SK-N-SH (cell line): ENCODE results near the gene MARCHF3. TPM values are rescaled to one million over a fixed set of nuclear protein-coding genes. Genes with fewer than 3 reads are reported as not detected.

ENCODE experiments used
- CTCF ChIA-PET: fragments of 300-600, 350-600 bp; formaldehyde crosslinking; extraction: SDS; loops from one replicate; lab custom pipeline; 2021; lab: Yijun Ruan, JAX
- POLR2A ChIA-PET: fragments of 350-600 bp; sonication (Branson Sonifier 250); formaldehyde crosslinking; extraction: SDS; loops from one replicate; lab custom pipeline; 2020; ENCODE audit warnings: antibody characterized with exemption, inconsistent platforms; lab: Yijun Ruan, JAX
- DNase-seq: peaks from one replicate; pipeline ENCODE4 v3.0.0; 2012
- H2AFZ ChIP-seq: fragments of 200-600 bp; sonication (generic); 2 replicates; pipeline ENCODE4 v1.8.1; 2016; ENCODE audit warnings: antibody characterized with exemption, mild to moderate bottlenecking, low read depth
- H3F3A ChIP-seq: fragments of 200-600 bp; sonication (generic); replicated peaks from 2 replicates; pipeline ENCODE3; 2016; ENCODE audit warnings: antibody characterized with exemption, mild to moderate bottlenecking; ENCODE audit not compliant: insufficient read depth
- H3K27ac ChIP-seq, 2 experiments: fragments of 200-500 bp in 1 of 2; fragments of 200-600 bp in 1 of 2; sonication (Bioruptor generic) in 1 of 2; sonication (generic), shearing (Covaris generic) in 1 of 2; 2 replicates each; pipeline versions ENCODE4 v1.5.1 to v1.6.1; 2014 to 2016; ENCODE audit warnings: low read depth in 2 of 2, inconsistent platforms in 1 of 2, low read length in 1 of 2, mild to moderate bottlenecking in 1 of 2, mixed read lengths in 1 of 2
- H3K27me3 ChIP-seq: fragments of 200-600 bp; sonication (generic), shearing (Covaris generic); 2 replicates; pipeline ENCODE4 v1.6.1; 2016; ENCODE audit warnings: mixed run types; ENCODE audit not compliant: insufficient read depth
- H3K36me3 ChIP-seq, 2 experiments: fragments of 200-500 bp in 1 of 2; fragments of 200-600 bp in 1 of 2; sonication (Bioruptor generic) in 1 of 2; sonication (generic) in 1 of 2; replicated peaks in 1 of 2; 2 replicates each; pipeline versions ENCODE3 to v1.5.1; 2014 to 2016; ENCODE audit warnings: low read length in 1 of 2, mild to moderate bottlenecking in 1 of 2; ENCODE audit not compliant: insufficient read depth in 2 of 2, control insufficient read depth in 1 of 2
- H3K4me1 ChIP-seq, 2 experiments: fragments of 200-500 bp in 1 of 2; fragments of 200-600 bp in 1 of 2; sonication (Bioruptor generic) in 1 of 2; sonication (generic), shearing (Covaris generic) in 1 of 2; 2 replicates each; pipeline versions ENCODE4 v1.5.1 to v1.6.1; 2014 to 2016; ENCODE audit warnings: low read depth in 1 of 2, low read length in 1 of 2, mixed run types in 1 of 2; ENCODE audit not compliant: insufficient read depth in 2 of 2, control insufficient read depth in 1 of 2
- H3K4me2 ChIP-seq: fragments of 200-600 bp; sonication (generic), shearing (Covaris generic); 2 replicates; pipeline ENCODE4 v1.6.1; 2017; ENCODE audit warnings: mixed run types
- H3K4me3 ChIP-seq, 2 experiments: fragments of 200-500 bp in 1 of 2; fragments of 200-600 bp in 1 of 2; sonication (Bioruptor generic) in 1 of 2; sonication (generic), shearing (Covaris generic) in 1 of 2; 2 replicates each; pipeline versions ENCODE4 v1.5.1 to v1.8.1; 2014 to 2016; ENCODE audit warnings: low read depth in 2 of 2, inconsistent platforms in 1 of 2, low read length in 1 of 2, mild to moderate bottlenecking in 1 of 2, mixed read lengths in 1 of 2, moderate library complexity in 1 of 2
- H3K79me2 ChIP-seq: fragments of 200-600 bp; sonication (generic); 2 replicates; pipeline ENCODE4 v1.8.1; 2017; ENCODE audit warnings: mild to moderate bottlenecking; ENCODE audit not compliant: insufficient read depth
- H3K9ac ChIP-seq: fragments of 200-600 bp; sonication (generic); 2 replicates; pipeline ENCODE4 v1.6.1; 2017; ENCODE audit warnings: mixed run types
- H3K9me2 ChIP-seq: fragments of 200-600 bp; sonication (generic); 2 replicates; pipeline ENCODE4 v1.6.1; 2017; ENCODE audit warnings: mixed run types
- H3K9me3 ChIP-seq: fragments of 200-600 bp; sonication (generic); 2 replicates; pipeline ENCODE4 v1.6.1; 2017; ENCODE audit warnings: mixed run types, mild to moderate bottlenecking, moderate library complexity
- H4K20me1 ChIP-seq: fragments of 200-600 bp; sonication (generic); 2 replicates; pipeline ENCODE4 v1.6.1; 2017; ENCODE audit warnings: mild to moderate bottlenecking, mixed run types; ENCODE audit not compliant: insufficient read depth
- ELF1 ChIP-seq: IDR thresholded peaks from 2 replicates; pipeline ENCODE4 v1.4.0; 2012
- FOSL2 ChIP-seq: IDR thresholded peaks from 2 replicates; pipeline ENCODE4 v1.4.0; 2012; ENCODE audit warnings: low read depth, mild to moderate bottlenecking, moderate library complexity, borderline replicate concordance
- GABPA ChIP-seq: IDR thresholded peaks from 2 replicates; pipeline ENCODE4 v1.4.0; 2012; ENCODE audit warnings: low read depth, mild to moderate bottlenecking
- JUND ChIP-seq: IDR thresholded peaks from 2 replicates; pipeline ENCODE4 v1.4.0; 2012
- POLR2AphosphoS5 ChIP-seq: IDR thresholded peaks from 2 replicates; pipeline ENCODE4 v1.6.1; 2012; ENCODE audit warnings: low read depth, low read length
- SMC3 ChIP-seq: IDR thresholded peaks from 2 replicates; pipeline ENCODE4 v1.6.1; 2012; ENCODE audit warnings: low read depth, low read length, improper control_type of control experiment
- YY1 ChIP-seq: IDR thresholded peaks from 2 replicates; pipeline ENCODE4 v1.4.0; 2012; ENCODE audit warnings: low read depth, mild to moderate bottlenecking
- WGBS: methylation state at CpG from one replicate; pipeline ENCODE4 v1.1.6; 2017; ENCODE audit warnings: low lambda C conversion rate; 5-methylcytosine and 5-hydroxymethylcytosine counted together
- polyA plus RNA-seq, 3 experiments: library from polyadenylated mRNA; depleted of rRNA; stranded (reverse); fragments of >200 nt; gene quantifications; 2 replicates each; pipeline ENCODE4 v1.2.3, GENCODE V29; 2012
- TF ChIP-seq, protein P1 (sequence below): IDR thresholded peaks from 2 replicates; pipeline ENCODE4 v1.4.0; 2012; ENCODE audit warnings: low read depth
- TF ChIP-seq, protein P2 (sequence below): fragments of 200-600 bp; sonication (generic); IDR thresholded peaks from 2 replicates; pipeline ENCODE4 v1.6.1; 2017; ENCODE audit warnings: antibody characterized with exemption, mild to moderate bottlenecking, moderate library complexity
- TF ChIP-seq, protein P3 (sequence below): fragments of 150-350 bp; IDR thresholded peaks from 2 replicates; pipeline ENCODE4 v1.6.1; 2016; ENCODE audit warnings: mild to moderate bottlenecking, low read depth, low read length

MARCHF3 gene
- polyA plus RNA-seq, 1 of the 3 experiments (the other 2 are of a cell fraction) = 21.5 TPM

GRCh38 chr5:126865299-126865698 lies 165.1 kb downstream of the MARCHF3 start:
- no peak overlapping the region for H3K4me2 ChIP-seq
- CTCF ChIA-PET = interaction anchor here (1.1 to 1.7 kb wide), 2 partner anchors 11 to 17 kb away, joined by 3 to 5 read pairs; no protein-coding TSS in a partner anchor
- 58% methylated on average over 3 of the region's 3 CpGs for WGBS
- H3K27me3 ChIP-seq = no peaks in the 10 kb centered on the region
- H4K20me1 ChIP-seq = no peaks in the 10 kb centered on the region
- H3K9me3 ChIP-seq = no peaks in the 10 kb centered on the region
- H3K9ac ChIP-seq = no peak overlapping the region
- H3F3A ChIP-seq = peaks cover 10% of the 10 kb centered on the region
- TF ChIP-seq GABPA (no peak), JUND (peak; percentile 28; the same call in 1 of the 2 replicates), FOSL2 (peak; percentile 31; the same call in 1 of the 2 replicates), POLR2AphosphoS5 (no peak)
- TF ChIP-seq, protein P1, sequence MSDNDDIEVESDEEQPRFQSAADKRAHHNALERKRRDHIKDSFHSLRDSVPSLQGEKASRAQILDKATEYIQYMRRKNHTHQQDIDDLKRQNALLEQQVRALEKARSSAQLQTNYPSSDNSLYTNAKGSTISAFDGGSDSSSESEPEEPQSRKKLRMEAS = no peak
- H3K9me2 ChIP-seq = no peaks in the 10 kb centered on the region
- H2AFZ ChIP-seq = no peak overlapping the region
- no peaks in the 10 kb centered on the region for H3K79me2 ChIP-seq
- no peak for DNase-seq
- peaks cover 4 to 7% of the 10 kb centered on the region in 2 experiments; a peak in 1 of 4 replicates for H3K4me1 ChIP-seq
- H3K27ac ChIP-seq = peak overlapping the region in 1 of 2 experiments; percentile 14; a peak in 1 of 4 replicates
- H3K4me3 ChIP-seq = no peak overlapping the region
- peaks cover 0 to 5% of the 10 kb centered on the region in 2 experiments for H3K36me3 ChIP-seq
- POLR2A ChIA-PET = interaction anchor here (0.8 kb wide), 1 partner anchor 212 kb away, joined by 3 read pairs; no protein-coding TSS in a partner anchor

DNA sequence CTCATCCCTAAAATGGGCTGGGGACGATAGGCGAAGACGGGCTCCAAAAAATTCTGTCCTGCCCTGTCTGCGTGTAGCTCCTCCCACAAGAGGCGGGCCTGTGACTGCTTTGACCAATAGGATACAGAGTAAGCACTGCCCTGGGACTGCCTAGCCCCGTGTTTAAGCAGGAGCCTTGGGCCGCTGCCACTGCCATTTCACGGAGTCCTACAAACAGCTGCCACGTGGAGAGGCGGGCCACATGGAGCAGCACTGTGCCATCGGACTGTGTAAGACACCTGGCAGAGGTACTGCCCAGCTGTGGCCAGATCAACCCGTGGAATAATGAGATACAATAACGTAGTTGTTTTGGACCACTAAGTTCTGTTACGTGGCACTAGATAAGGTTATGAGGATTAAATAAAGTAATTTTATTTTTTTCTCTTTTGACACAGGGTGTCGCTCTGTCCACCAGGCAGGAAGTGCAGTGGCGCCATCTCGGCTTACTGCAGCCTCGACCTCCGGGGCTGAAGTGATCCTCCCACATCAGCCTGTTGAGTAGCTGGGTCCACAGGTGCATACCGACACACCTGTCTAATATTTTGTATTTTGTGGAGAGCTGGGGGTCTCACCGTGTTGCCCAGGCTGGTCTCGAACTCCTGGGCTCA lies 166.2 kb downstream of the MARCHF3 start:
- Histone ChIP-seq H3K79me2 (no peaks in the 10 kb centered on the region), H3K4me3 (no peak overlapping the region), H3K36me3 (no peaks in the 10 kb centered on the region), H3K4me2 (no peak overlapping the region), H3K27ac (no peak overlapping the region), H3K9ac (no peak overlapping the region), H4K20me1 (no peaks in the 10 kb centered on the region), H2AFZ (no peak overlapping the region), H3K4me1 (peaks cover 4 to 6% of the 10 kb centered on the region in 2 experiments; a peak in 1 of 4 replicates), H3K27me3 (no peaks in the 10 kb centered on the region), H3K9me3 (no peaks in the 10 kb centered on the region), H3F3A (peaks cover 10% of the 10 kb centered on the region), H3K9me2 (no peaks in the 10 kb centered on the region)
- POLR2A ChIA-PET = no interaction called here
- peak; percentile 39 for DNase-seq
- TF ChIP-seq YY1 (no peak), SMC3 (no peak), ELF1 (no peak)
- TF ChIP-seq, protein P2, sequence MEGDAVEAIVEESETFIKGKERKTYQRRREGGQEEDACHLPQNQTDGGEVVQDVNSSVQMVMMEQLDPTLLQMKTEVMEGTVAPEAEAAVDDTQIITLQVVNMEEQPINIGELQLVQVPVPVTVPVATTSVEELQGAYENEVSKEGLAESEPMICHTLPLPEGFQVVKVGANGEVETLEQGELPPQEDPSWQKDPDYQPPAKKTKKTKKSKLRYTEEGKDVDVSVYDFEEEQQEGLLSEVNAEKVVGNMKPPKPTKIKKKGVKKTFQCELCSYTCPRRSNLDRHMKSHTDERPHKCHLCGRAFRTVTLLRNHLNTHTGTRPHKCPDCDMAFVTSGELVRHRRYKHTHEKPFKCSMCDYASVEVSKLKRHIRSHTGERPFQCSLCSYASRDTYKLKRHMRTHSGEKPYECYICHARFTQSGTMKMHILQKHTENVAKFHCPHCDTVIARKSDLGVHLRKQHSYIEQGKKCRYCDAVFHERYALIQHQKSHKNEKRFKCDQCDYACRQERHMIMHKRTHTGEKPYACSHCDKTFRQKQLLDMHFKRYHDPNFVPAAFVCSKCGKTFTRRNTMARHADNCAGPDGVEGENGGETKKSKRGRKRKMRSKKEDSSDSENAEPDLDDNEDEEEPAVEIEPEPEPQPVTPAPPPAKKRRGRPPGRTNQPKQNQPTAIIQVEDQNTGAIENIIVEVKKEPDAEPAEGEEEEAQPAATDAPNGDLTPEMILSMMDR = no peak
- TF ChIP-seq, protein P3, sequence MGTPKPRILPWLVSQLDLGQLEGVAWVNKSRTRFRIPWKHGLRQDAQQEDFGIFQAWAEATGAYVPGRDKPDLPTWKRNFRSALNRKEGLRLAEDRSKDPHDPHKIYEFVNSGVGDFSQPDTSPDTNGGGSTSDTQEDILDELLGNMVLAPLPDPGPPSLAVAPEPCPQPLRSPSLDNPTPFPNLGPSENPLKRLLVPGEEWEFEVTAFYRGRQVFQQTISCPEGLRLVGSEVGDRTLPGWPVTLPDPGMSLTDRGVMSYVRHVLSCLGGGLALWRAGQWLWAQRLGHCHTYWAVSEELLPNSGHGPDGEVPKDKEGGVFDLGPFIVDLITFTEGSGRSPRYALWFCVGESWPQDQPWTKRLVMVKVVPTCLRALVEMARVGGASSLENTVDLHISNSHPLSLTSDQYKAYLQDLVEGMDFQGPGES = no peak
- WGBS = 97% methylated on average over 20 of the region's 22 CpGs
- CTCF ChIA-PET = interaction anchor here (0.6 to 1.7 kb wide), 4 partner anchors 16 to 188 kb away, joined by 3 to 5 read pairs (median 3); no protein-coding TSS in a partner anchor
